K562 (cell line): ENCODE results near the gene ACTN4. TPM values are rescaled to one million over a fixed set of nuclear protein-coding genes. Genes with fewer than 3 reads are reported as not detected.

ENCODE experiments used
- ATAC-seq: fragments of 200-7000 bp; cut with Tn5 transposase; 3 replicates; pipeline ENCODE4 v1.9.1; 2020; ENCODE audit warnings: moderate library complexity
- BruUV-seq: library from RNA; stranded (reverse); fragments of 400-500 nt; replicated peaks from 2 replicates; lab custom pipeline; 2021; lab: Mats Ljungman, UMichigan
- CTCF ChIA-PET: fragments of 300-600 bp; formaldehyde crosslinking; extraction: SDS; loops from one replicate; lab custom pipeline; 2021; ENCODE audit warnings: low intra/inter-chr PET ratio; lab: Yijun Ruan, JAX
- POLR2A ChIA-PET: fragments of 300-600, 350-650 bp; sonication (Branson Sonifier 250); formaldehyde crosslinking; extraction: SDS; loops from one replicate; lab custom pipeline; 2021; ENCODE audit warnings: antibody characterized with exemption, inconsistent platforms; lab: Yijun Ruan, JAX
- DNase-seq, 4 experiments: peaks; one replicate each; pipeline versions ENCODE4 v3.0.0 to v3.0.0-alpha.2; 2011 to 2018; ENCODE audit warnings: low spot score in 3 of 4, mixed read lengths in 3 of 4; ENCODE audit errors: extremely low read depth in 1 of 4
- FAIRE-seq: peaks from 2 replicates; lab custom pipeline; 2011; peaks lifted over from hg19 to GRCh38; lab: Jason Lieb, UNC
- H2AFZ ChIP-seq: 2 replicates; pipeline ENCODE4 v1.6.0; 2011; ENCODE audit warnings: low read depth, low read length, control low read depth, inconsistent platforms
- H3K27ac ChIP-seq: fragments of 200-600 bp; 3 replicates; pipeline ENCODE4 v1.8.0; 2011; ENCODE audit warnings: low read depth, mild to moderate bottlenecking, control low read depth, inconsistent platforms, low read length, moderate library complexity, mixed read lengths; ENCODE audit errors: extremely low read depth
- H3K27me3 ChIP-seq, 2 experiments: fragments of 300-600 bp in 1 of 2; 2 replicates in 1 of 2; 3 replicates in 1 of 2; pipeline versions ENCODE4 v1.6.0 to v1.8.0; 2011; ENCODE audit warnings: inconsistent platforms in 2 of 2, low read length in 2 of 2, mild to moderate bottlenecking in 1 of 2, mixed read lengths in 1 of 2, moderate library complexity in 1 of 2; ENCODE audit not compliant: control insufficient read depth in 2 of 2, insufficient read depth in 2 of 2
- H3K36me3 ChIP-seq: fragments of 300-600 bp; 3 replicates; pipeline ENCODE4 v1.8.0; 2011; ENCODE audit warnings: mild to moderate bottlenecking, low read length, inconsistent platforms; ENCODE audit not compliant: control insufficient read depth, insufficient read depth
- H3K4me1 ChIP-seq, 2 experiments: fragments of 200-600 bp in 1 of 2; replicated peaks in 1 of 2; 2 replicates in 1 of 2; 3 replicates in 1 of 2; pipeline versions ENCODE4 v1.5.1 to v1.8.0; 2011; ENCODE audit warnings: inconsistent platforms in 2 of 2, low read length in 2 of 2, mild to moderate bottlenecking in 1 of 2, mixed read lengths in 1 of 2, moderate library complexity in 1 of 2; ENCODE audit not compliant: control insufficient read depth in 2 of 2, insufficient read depth in 2 of 2
- H3K4me2 ChIP-seq: 2 replicates; pipeline ENCODE4 v1.6.1; 2011; ENCODE audit warnings: low read length, control low read depth, inconsistent platforms, mixed read lengths; ENCODE audit not compliant: insufficient read depth
- H3K4me3 ChIP-seq: fragments of 200-600 bp; sonication (generic), shearing (Covaris generic); 2 replicates; pipeline ENCODE4 v1.5.1; 2016; ENCODE audit warnings: control low read depth, inconsistent platforms
- H3K79me2 ChIP-seq: fragments of 200-600 bp; 3 replicates; pipeline ENCODE4 v1.8.0; 2011; ENCODE audit warnings: low read length, inconsistent platforms; ENCODE audit not compliant: control insufficient read depth, insufficient read depth
- H3K9ac ChIP-seq, 2 experiments: 2 replicates each; pipeline versions ENCODE4 v1.6.0 to v1.6.1; 2011; ENCODE audit warnings: low read depth in 2 of 2, low read length in 2 of 2, control low read depth in 1 of 2, inconsistent platforms in 1 of 2, mild to moderate bottlenecking in 1 of 2, mixed read lengths in 1 of 2; ENCODE audit not compliant: insufficient read depth in 1 of 2
- H3K9me1 ChIP-seq: one replicate; pipeline ENCODE4 v1.6.0; 2011; ENCODE audit warnings: inconsistent platforms, mild to moderate bottlenecking, low read length, moderate library complexity; ENCODE audit not compliant: control insufficient read depth, insufficient read depth
- H3K9me3 ChIP-seq: replicated peaks from 2 replicates; pipeline ENCODE4 v1.5.1; 2011; ENCODE audit warnings: low read depth, low read length, inconsistent platforms; ENCODE audit not compliant: control insufficient read depth, insufficient read depth
- H4K20me1 ChIP-seq: replicated peaks from 2 replicates; pipeline ENCODE4 v1.6.1; 2011; ENCODE audit warnings: low read length, inconsistent platforms, mixed read lengths; ENCODE audit not compliant: control insufficient read depth, insufficient read depth
- JUN ChIP-seq, 2 experiments: sonication (generic) in 1 of 2; formaldehyde crosslinking in 1 of 2; IDR thresholded peaks; 2 replicates each; pipeline versions ENCODE4 v1.6.1 to v1.8.0; 2012 to 2022; ENCODE audit warnings: borderline replicate concordance in 2 of 2, mild to moderate bottlenecking in 2 of 2, improper control_type of control experiment in 1 of 2, low read depth in 1 of 2, low read length in 1 of 2, missing genetic modification reagents in 1 of 2
- OTX1 ChIP-seq: fragments of 450-650 bp; formaldehyde crosslinking; IDR thresholded peaks from 2 replicates; pipeline ENCODE4 v1.4.0; 2022; ENCODE audit warnings: mild to moderate bottlenecking
- PPARD ChIP-seq: fragments of 250-450 bp; sonication (Bioruptor Pico); IDR thresholded peaks from 2 replicates; pipeline ENCODE4 v1.8.0; 2022; ENCODE audit warnings: inconsistent platforms, mild to moderate bottlenecking, moderate library complexity
- SP1 ChIP-seq: sonication (generic); formaldehyde crosslinking; IDR thresholded peaks from 2 replicates; pipeline ENCODE4 v1.8.1; 2022; ENCODE audit warnings: mild to moderate bottlenecking, missing genetic modification reagents
- SPI1 ChIP-seq: IDR thresholded peaks from 2 replicates; pipeline ENCODE4 v1.6.1; 2011; ENCODE audit warnings: low read depth, low read length, control low read depth, borderline replicate concordance
- SRSF7 ChIP-seq: fragments of 200-400 bp; formaldehyde crosslinking; optimal IDR thresholded peaks from 2 replicates; pipeline ENCODE3; 2017; ENCODE audit warnings: mild to moderate bottlenecking, low read depth, low read length
- WGBS: fragments of 100-300 bp; shearing (Covaris generic); methylation state at CpG from one replicate; pipeline ENCODE4 v1.1.6; 2016; ENCODE audit warnings: low coverage, mixed read lengths; ENCODE audit not compliant: insufficient coverage; ENCODE audit errors: missing lambda C conversion rate; 5-methylcytosine and 5-hydroxymethylcytosine counted together
- in situ Hi-C: fragments of 300-500 bp; cut with MboI; formaldehyde crosslinking; loops from 4 replicates; pipeline ENCODE4 v1.15.0; 2018; ENCODE audit warnings: inconsistent platforms, mixed read lengths
- intact Hi-C: fragments of 100-400 bp; cut with micrococcal nuclease; formaldehyde crosslinking; loops from 2 replicates; pipeline ENCODE4 v1.14.2; 2022
- polyA plus RNA-seq, 8 experiments: library from polyadenylated mRNA; depleted of rRNA in 4 of 8; stranded (reverse) in 5 of 8; unstranded in 3 of 8; fragments of >200 nt; fragmentation: Nextera tagmentation in 2 of 8; fragmentation: Illumina TruSeq in 1 of 8; extraction: Ambion mirVana in 2 of 8; extraction: Trizol in 1 of 8; gene quantifications; 2 replicates each; pipeline versions ENCODE4 v1.2.1 to v1.2.3, GENCODE V29; 2011 to 2014; ENCODE audit warnings: inconsistent platforms in 1 of 8, missing spikeins in 1 of 8
- total RNA-seq, 7 experiments: library from RNA; depleted of rRNA in 6 of 7; stranded (reverse); fragments of >200 nt in 6 of 7; fragmentation: Illumina TruSeq in 2 of 7; extraction: Trizol in 2 of 7; gene quantifications; 2 replicates each; pipeline versions ENCODE4 v1.2.1 to v1.2.3, GENCODE V29; 2011 to 2021; ENCODE audit warnings: low replicate concordance in 1 of 7
- TF ChIP-seq, protein P1 (sequence below): fragments of 250-450 bp; sonication (Bioruptor Pico); IDR thresholded peaks from 2 replicates; pipeline ENCODE4 v1.4.0; 2020; ENCODE audit warnings: mild to moderate bottlenecking, moderate library complexity
- TF ChIP-seq, protein P2 (sequence below): sonication (generic); formaldehyde crosslinking; IDR thresholded peaks from 2 replicates; pipeline ENCODE4 v1.8.0; 2022; ENCODE audit warnings: mild to moderate bottlenecking, missing genetic modification reagents
- TF ChIP-seq, protein P3 (sequence below), 2 experiments: IDR thresholded peaks; 2 replicates each; pipeline ENCODE4 v1.6.1; 2011; ENCODE audit warnings: borderline replicate concordance in 1 of 2, control low read depth in 1 of 2, low read depth in 1 of 2, low read length in 1 of 2, mild to moderate bottlenecking in 1 of 2, mixed read lengths in 1 of 2, moderate library complexity in 1 of 2; ENCODE audit not compliant: insufficient read depth in 1 of 2, insufficient read length in 1 of 2, poor library complexity in 1 of 2, severe bottlenecking in 1 of 2; ENCODE audit errors: extremely low read depth in 1 of 2

Gene ACTN4
- total and polyA plus RNA-seq, 9 of the 15 experiments (the other 6 are each of a cell fraction or from before 2014, with no cell fraction given) = 3.1 to 385 (median 125) TPM

DNA sequence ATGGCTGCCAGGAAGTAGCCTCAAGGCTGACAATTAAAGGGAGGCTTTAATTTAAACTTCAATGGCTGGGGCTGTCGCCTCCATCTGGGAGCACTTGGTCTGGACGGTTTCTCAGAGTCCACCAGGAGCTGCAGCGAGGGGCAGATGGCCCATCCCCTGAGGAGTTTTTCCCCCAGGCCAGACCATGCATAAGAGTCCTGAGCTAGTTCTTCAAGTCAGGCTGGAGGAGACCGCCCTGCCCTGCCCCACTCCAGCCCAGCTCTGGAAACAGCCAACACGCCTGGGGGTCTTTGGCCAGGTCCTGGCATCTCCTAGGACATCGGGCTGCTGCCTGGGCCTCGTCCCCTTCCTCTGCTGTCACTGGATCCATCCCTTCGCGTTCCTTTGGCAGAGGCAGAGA, 5.3 kb upstream of the ACTN4 start:
- Histone ChIP-seq H4K20me1 (no peaks in the 10 kb centered on the region), H3K4me3 (no peak overlapping the region), H3K9me1 (no peaks in the 10 kb centered on the region), H2AFZ (no peak overlapping the region), H3K79me2 (no peaks in the 10 kb centered on the region), H3K27ac (no peak overlapping the region), H3K27me3 (no peaks in the 10 kb centered on the region), H3K4me2 (no peak overlapping the region), H3K4me1 (peaks cover 3 to 21% of the 10 kb centered on the region in 2 experiments; a peak in 4 of 5 replicates), H3K36me3 (peaks cover 14% of the 10 kb centered on the region; the same call in 1 of the 3 replicates), H3K9ac (peak overlapping the region in 1 of 2 experiments; percentile 78; a peak in 2 of 4 replicates), H3K9me3 (no peaks in the 10 kb centered on the region)
- no TSS peak for BruUV-seq
- ChIA-PET POLR2A (interaction anchor here (0.5 to 0.9 kb wide), 2 partner anchors 15 to 72 kb away, joined by 3 read pairs; no protein-coding TSS in a partner anchor), CTCF (no interaction called here)
- DNase-seq (no peak), FAIRE-seq (no peak), ATAC-seq (no peak; the same call in 2 of the 3 replicates)
- in situ Hi-C loops = no loop called here
- WGBS = 84% methylated on average over 8 of the region's 9 CpGs
- intact Hi-C loops = no loop called here
- TF ChIP-seq, protein P1, sequence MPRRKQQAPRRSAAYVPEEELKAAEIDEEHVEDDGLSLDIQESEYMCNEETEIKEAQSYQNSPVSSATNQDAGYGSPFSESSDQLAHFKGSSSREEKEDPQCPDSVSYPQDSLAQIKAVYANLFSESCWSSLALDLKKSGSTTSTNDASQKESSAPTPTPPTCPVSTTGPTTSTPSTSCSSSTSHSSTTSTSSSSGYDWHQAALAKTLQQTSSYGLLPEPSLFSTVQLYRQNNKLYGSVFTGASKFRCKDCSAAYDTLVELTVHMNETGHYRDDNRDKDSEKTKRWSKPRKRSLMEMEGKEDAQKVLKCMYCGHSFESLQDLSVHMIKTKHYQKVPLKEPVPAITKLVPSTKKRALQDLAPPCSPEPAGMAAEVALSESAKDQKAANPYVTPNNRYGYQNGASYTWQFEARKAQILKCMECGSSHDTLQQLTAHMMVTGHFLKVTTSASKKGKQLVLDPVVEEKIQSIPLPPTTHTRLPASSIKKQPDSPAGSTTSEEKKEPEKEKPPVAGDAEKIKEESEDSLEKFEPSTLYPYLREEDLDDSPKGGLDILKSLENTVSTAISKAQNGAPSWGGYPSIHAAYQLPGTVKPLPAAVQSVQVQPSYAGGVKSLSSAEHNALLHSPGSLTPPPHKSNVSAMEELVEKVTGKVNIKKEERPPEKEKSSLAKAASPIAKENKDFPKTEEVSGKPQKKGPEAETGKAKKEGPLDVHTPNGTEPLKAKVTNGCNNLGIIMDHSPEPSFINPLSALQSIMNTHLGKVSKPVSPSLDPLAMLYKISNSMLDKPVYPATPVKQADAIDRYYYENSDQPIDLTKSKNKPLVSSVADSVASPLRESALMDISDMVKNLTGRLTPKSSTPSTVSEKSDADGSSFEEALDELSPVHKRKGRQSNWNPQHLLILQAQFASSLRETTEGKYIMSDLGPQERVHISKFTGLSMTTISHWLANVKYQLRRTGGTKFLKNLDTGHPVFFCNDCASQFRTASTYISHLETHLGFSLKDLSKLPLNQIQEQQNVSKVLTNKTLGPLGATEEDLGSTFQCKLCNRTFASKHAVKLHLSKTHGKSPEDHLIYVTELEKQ (CRISPR knock-in tag) = no peak
- TF ChIP-seq, protein P2, sequence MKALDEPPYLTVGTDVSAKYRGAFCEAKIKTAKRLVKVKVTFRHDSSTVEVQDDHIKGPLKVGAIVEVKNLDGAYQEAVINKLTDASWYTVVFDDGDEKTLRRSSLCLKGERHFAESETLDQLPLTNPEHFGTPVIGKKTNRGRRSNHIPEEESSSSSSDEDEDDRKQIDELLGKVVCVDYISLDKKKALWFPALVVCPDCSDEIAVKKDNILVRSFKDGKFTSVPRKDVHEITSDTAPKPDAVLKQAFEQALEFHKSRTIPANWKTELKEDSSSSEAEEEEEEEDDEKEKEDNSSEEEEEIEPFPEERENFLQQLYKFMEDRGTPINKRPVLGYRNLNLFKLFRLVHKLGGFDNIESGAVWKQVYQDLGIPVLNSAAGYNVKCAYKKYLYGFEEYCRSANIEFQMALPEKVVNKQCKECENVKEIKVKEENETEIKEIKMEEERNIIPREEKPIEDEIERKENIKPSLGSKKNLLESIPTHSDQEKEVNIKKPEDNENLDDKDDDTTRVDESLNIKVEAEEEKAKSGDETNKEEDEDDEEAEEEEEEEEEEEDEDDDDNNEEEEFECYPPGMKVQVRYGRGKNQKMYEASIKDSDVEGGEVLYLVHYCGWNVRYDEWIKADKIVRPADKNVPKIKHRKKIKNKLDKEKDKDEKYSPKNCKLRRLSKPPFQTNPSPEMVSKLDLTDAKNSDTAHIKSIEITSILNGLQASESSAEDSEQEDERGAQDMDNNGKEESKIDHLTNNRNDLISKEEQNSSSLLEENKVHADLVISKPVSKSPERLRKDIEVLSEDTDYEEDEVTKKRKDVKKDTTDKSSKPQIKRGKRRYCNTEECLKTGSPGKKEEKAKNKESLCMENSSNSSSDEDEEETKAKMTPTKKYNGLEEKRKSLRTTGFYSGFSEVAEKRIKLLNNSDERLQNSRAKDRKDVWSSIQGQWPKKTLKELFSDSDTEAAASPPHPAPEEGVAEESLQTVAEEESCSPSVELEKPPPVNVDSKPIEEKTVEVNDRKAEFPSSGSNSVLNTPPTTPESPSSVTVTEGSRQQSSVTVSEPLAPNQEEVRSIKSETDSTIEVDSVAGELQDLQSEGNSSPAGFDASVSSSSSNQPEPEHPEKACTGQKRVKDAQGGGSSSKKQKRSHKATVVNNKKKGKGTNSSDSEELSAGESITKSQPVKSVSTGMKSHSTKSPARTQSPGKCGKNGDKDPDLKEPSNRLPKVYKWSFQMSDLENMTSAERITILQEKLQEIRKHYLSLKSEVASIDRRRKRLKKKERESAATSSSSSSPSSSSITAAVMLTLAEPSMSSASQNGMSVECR (CRISPR knock-in tag) = no peak
- TF ChIP-seq PPARD (CRISPR knock-in tag) (no peak), SPI1 (no peak), JUN (IDR thresholded peaks at IDR 0.05; ENCODE audit: borderline replicate concordance, low read depth, low read length) (no peak), JUN (CRISPR knock-in tag; IDR thresholded peaks at IDR 0.05; ENCODE audit: borderline replicate concordance) (no peak), SRSF7 (no peak), OTX1 (CRISPR knock-in tag) (no peak), SP1 (no peak)
- TF ChIP-seq, protein P3, sequence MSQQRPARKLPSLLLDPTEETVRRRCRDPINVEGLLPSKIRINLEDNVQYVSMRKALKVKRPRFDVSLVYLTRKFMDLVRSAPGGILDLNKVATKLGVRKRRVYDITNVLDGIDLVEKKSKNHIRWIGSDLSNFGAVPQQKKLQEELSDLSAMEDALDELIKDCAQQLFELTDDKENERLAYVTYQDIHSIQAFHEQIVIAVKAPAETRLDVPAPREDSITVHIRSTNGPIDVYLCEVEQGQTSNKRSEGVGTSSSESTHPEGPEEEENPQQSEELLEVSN (IDR thresholded peaks at IDR 0.05; ENCODE audit: borderline replicate concordance in 1 of 2, extremely low read depth in 1 of 2, insufficient read depth in 1 of 2, insufficient read length in 1 of 2, low read depth in 1 of 2, low read length in 1 of 2, poor library complexity in 1 of 2, severe bottlenecking in 1 of 2) = no peak
